ENCODE results near the gene RPL38.

RPL38 gene

DNA sequence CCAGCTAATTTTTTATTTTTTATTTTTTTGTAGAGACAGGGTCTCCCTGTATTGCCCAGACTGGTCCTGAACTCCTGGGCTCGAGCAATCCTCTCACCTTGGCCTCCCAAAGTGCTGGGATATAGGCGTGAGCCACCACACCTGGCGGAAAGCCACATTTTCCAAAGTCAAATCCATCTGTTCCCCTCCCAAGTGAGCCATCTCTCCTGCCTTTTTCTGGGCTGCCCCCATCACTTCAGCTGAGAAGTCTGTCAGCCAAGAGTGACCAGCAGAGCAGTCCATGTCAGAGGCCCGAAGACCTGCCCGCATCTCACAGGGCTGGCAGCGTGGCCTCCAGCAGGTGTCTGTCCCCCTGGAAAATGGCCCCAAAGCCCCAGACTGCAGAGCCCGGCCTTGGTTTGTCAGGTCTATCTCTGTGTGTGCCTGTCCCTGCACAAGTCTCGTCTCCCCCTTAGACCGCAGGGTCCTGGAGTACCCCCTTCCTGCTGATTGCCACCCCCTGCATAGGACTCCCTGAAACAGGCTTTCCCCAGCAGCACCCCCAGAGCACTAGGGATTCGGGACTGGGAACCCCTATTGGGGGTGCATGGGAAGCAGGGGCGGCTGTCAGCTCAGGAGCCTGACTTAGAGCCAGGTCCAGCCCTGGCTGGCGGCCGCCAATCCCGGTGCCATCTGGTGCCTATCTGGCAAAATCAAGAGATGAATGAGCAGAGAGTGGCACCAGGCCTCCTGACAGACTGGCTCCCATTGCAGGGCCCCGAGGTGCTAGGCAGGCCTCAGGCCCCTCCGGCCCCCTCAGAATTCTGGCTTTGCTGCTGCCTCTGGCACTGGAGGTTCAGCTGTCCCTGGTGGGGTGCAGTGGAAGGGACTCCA is 17.7 kb downstream of the RPL38 start:
- TF ChIP-seq, protein P1, sequence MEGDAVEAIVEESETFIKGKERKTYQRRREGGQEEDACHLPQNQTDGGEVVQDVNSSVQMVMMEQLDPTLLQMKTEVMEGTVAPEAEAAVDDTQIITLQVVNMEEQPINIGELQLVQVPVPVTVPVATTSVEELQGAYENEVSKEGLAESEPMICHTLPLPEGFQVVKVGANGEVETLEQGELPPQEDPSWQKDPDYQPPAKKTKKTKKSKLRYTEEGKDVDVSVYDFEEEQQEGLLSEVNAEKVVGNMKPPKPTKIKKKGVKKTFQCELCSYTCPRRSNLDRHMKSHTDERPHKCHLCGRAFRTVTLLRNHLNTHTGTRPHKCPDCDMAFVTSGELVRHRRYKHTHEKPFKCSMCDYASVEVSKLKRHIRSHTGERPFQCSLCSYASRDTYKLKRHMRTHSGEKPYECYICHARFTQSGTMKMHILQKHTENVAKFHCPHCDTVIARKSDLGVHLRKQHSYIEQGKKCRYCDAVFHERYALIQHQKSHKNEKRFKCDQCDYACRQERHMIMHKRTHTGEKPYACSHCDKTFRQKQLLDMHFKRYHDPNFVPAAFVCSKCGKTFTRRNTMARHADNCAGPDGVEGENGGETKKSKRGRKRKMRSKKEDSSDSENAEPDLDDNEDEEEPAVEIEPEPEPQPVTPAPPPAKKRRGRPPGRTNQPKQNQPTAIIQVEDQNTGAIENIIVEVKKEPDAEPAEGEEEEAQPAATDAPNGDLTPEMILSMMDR (IDR thresholded peaks at IDR 0.05; ENCODE audit: low read depth, low read length): no peak

DNA sequence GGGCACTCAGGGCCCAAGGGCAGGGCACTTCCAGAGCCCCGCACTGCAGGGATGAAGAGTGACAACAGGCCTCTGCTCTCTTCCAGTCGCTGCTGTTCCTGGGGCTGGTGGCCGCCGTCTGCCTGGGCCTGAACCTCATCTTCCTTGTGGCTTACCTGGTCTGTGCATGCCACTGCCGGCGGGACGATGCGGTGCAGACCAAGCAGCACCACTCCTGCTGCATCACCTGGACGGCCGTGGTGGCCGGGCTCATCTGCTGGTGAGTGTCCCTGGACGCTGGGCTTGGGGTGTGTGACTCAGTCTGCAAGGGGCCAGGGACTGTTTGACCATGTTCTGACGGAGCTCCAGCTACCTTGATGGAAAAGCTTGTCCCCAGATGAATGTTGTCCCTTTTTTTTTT is 18.9 kb downstream of the RPL38 start:
- peaks cover 43% of the 10 kb centered on the region for H3K36me3 ChIP-seq
- H3K27ac ChIP-seq: no peak overlapping the region
- H3K9me3 ChIP-seq (ENCODE audit: severe bottlenecking): no peaks in the 10 kb centered on the region
- no peak overlapping the region for H3K4me3 ChIP-seq (ENCODE audit: low read depth, low read length)
- TF ChIP-seq, protein P1 (IDR thresholded peaks at IDR 0.05; ENCODE audit: low read depth, low read length): no peak
- no peaks in the 10 kb centered on the region for H3K27me3 ChIP-seq (ENCODE audit: insufficient read depth, low read depth, severe bottlenecking)
- DNase-seq: no peak

More for the DNA sequence above, 17.7 kb downstream of the RPL38 start:
- Histone ChIP-seq H3K4me3 (ENCODE audit: low read depth, low read length) (no peak overlapping the region), H3K27me3 (ENCODE audit: insufficient read depth, low read depth, severe bottlenecking) (no peaks in the 10 kb centered on the region), H3K36me3 (peaks cover 41% of the 10 kb centered on the region), H3K27ac (no peak overlapping the region), H3K9me3 (ENCODE audit: severe bottlenecking) (no peaks in the 10 kb centered on the region)
- DNase-seq: no peak

DNA sequence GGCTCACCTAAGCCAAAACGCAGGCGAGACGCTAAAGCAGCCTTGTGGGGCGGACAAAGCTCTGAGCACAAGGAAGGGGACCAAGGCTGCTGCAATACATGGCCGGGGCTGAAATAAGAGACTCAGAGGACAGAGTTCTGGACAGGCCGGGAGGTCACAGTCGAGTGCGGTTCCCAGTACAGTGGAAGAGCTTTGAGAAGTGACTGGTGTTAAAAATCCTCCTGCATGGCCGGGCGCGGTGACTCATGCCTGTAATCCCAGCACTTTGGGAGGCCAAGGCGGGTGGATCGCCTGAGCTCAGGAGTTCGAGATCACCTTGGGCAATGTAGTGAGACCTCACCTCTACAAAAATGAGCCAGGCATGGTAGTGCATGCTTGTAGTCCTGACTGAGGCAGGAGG is 20.4 kb downstream of the RPL38 start:
- no peak for DNase-seq
- TF ChIP-seq, protein P1 (IDR thresholded peaks at IDR 0.05; ENCODE audit: low read depth, low read length): no peak
- H3K36me3 ChIP-seq: peaks cover 51% of the 10 kb centered on the region
- H3K27ac ChIP-seq: no peak overlapping the region
- H3K9me3 ChIP-seq (ENCODE audit: severe bottlenecking): no peaks in the 10 kb centered on the region
- H3K27me3 ChIP-seq (ENCODE audit: insufficient read depth, low read depth, severe bottlenecking): no peaks in the 10 kb centered on the region
- H3K4me3 ChIP-seq (ENCODE audit: low read depth, low read length): no peak overlapping the region

DNA sequence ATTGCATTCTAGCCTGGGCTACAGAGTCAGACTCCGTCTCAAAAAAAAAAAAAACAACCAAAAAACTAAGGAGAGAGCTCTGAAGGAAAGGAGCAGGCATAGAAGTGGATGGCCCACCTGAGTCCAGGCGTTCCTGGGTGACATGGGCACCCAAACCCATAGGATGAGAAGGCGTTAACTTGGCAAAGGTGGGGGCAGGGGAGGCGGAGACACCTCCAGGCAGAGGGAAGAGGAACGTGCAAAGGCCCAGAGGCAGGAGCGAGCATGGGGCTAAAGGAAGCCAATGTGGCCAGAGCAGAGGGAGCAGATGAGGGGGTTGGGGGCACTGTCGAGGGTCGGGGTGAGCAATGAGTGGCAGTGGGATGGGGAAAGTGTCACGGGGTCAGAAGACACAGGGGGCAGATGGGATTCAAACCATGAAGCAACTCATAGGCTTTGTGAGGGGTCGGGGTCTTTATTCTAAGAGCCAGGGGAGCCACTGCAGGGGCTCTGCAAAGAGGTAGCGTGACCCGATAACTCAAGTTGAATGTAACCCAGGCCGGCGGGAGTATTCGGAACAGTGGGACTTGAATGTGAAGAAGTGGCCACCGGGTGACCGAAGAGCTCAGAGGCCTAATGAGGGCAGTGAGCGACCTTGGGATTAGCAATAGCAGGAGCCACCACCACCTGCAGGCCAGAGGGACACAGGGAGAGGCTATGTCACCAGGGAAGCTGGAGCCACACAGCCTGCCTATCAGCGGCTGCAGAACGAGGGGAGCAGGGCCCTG is 21.7 kb downstream of the RPL38 start:
- peaks cover 58% of the 10 kb centered on the region for H3K36me3 ChIP-seq
- no peak overlapping the region for H3K27ac ChIP-seq
- TF ChIP-seq, protein P1 (IDR thresholded peaks at IDR 0.05; ENCODE audit: low read depth, low read length): no peak
- no peaks in the 10 kb centered on the region for H3K27me3 ChIP-seq (ENCODE audit: insufficient read depth, low read depth, severe bottlenecking)
- H3K9me3 ChIP-seq (ENCODE audit: severe bottlenecking): no peaks in the 10 kb centered on the region
- H3K4me3 ChIP-seq (ENCODE audit: low read depth, low read length): no peak overlapping the region
- DNase-seq: no peak

DNA sequence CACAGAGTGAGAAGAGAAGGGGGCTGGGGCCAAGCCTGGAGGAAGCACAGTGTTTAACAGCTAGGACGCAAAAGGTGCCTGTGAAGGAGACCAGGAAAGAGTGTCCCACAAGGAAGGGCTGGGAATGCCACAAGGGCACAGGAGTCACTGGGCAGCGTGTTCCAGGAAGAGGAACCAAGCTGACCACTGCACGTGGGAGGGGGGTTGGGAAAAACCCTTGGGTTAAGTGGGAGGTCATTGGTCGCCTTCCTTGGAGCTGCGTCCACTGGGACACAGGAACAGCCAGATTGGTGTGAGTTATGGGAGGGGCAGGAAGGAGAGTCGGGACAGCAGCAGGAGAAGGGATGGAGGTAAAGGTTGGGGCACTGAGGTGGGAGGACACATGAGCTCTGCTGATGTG is 22.8 kb downstream of the RPL38 start:
- H3K27me3 ChIP-seq (ENCODE audit: insufficient read depth, low read depth, severe bottlenecking): no peaks in the 10 kb centered on the region
- TF ChIP-seq, protein P1 (IDR thresholded peaks at IDR 0.05; ENCODE audit: low read depth, low read length): no peak
- no peak overlapping the region for H3K27ac ChIP-seq
- no peak for DNase-seq
- H3K9me3 ChIP-seq (ENCODE audit: severe bottlenecking): no peaks in the 10 kb centered on the region
- H3K36me3 ChIP-seq: peaks cover 69% of the 10 kb centered on the region
- H3K4me3 ChIP-seq (ENCODE audit: low read depth, low read length): no peak overlapping the region
